Measurements from ENCODE around the gene MTNR1A.

DNA sequence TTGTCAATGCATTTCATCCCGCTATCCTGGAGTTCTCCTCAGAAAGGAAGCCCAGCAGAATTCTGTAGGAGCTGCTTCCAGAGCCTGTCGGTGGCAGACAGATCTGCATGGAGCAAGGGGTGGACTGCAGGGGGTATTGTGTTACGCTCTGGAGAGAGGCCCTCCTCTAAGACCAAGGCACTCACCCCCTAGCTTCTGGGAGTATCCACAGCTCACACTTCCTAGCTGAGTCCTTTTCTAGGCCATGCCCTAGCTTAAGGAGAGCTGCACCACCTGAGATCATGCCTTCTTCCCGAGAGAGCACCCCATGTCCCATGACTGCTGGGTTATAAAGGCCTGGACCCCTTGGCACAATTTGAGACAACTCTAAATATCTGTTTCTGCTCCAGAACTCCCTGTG, 39.1 kb downstream of the MTNR1A start:
- TF ChIP-seq EZH2 (IDR thresholded peaks at IDR 0.05; ENCODE audit: borderline replicate concordance, insufficient read depth, low read depth, low read length, poor library complexity, severe bottlenecking) = no peak
- TF ChIP-seq, protein P1, sequence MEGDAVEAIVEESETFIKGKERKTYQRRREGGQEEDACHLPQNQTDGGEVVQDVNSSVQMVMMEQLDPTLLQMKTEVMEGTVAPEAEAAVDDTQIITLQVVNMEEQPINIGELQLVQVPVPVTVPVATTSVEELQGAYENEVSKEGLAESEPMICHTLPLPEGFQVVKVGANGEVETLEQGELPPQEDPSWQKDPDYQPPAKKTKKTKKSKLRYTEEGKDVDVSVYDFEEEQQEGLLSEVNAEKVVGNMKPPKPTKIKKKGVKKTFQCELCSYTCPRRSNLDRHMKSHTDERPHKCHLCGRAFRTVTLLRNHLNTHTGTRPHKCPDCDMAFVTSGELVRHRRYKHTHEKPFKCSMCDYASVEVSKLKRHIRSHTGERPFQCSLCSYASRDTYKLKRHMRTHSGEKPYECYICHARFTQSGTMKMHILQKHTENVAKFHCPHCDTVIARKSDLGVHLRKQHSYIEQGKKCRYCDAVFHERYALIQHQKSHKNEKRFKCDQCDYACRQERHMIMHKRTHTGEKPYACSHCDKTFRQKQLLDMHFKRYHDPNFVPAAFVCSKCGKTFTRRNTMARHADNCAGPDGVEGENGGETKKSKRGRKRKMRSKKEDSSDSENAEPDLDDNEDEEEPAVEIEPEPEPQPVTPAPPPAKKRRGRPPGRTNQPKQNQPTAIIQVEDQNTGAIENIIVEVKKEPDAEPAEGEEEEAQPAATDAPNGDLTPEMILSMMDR (IDR thresholded peaks at IDR 0.05) = no peak
